HG02588 (cell line): ENCODE data around the gene NES.

ENCODE experiments used
- ATAC-seq: cut with Tn5 transposase; IDR thresholded peaks from one replicate; pipeline ENCODE4 v1.9.1; 2021; ENCODE audit warnings: mild to moderate bottlenecking, moderate library complexity; ENCODE audit not compliant: unreplicated experiment

NES gene

DNA sequence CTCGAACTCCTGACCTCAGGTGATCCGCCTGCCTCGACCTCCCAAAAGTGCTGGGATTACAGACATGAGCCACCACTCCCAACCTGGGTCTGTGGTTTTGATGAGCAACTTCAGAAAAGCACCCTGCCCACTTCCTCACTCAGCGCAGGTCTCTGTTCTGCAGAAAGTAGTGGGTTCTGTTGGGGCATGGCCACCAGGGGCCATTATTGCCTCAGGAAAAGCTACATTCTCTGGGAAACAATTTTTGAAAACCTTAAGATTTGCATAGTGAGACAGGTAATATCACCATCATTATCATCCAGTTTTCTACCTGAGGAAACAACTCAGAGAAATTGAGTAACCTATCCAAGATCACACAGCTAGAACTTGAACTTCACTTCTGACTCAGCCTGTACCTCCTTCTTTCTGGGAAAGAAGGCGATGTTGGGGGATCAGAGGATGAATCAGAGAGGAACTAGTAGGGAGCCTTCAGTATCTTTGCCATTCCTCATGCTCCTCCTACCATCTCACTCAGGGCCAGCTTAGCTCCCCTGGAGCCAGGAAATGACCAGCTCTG is 7.1 kb upstream of the NES start:
- no peak for ATAC-seq

DNA sequence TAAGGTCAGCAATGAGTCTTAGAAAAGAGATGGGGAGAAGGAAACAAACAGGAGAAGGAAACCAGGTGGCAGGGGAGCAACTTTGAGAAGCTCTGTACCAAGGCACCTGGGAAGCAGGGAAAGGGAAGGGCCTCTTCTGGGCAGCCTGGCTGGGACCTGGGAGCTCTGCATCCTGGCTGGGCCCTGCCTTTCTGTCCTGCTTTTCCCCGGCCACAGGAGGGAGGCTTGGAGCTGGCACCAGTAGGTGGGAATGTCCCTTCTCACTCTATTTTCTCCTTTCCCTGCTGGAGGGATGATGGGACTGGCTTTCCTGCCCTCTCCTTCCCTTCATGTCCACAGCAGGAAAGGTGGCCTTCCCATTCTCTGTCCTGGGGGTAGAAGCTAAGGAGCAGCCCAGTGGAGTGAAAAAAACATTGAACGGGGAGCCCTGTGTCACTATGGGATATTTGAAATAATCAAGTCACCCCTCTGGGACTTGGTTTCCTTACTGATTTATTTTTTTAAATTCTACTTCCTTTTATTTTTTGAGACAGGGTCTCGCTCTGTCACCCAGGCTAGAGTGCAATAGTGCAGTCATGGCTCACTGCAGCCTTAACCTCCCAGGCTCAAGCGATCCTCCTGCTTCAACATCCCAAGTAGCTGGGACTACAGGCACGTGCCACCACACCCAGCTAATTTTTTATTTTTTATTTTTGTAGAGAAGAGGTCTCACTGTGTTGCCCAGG is 5.1 kb upstream of the NES start:
- ATAC-seq = no peak

- no peak for ATAC-seq
Observed at GRCh38 chr1:156681196-156681960, 4.2 kb upstream of the NES start.

DNA sequence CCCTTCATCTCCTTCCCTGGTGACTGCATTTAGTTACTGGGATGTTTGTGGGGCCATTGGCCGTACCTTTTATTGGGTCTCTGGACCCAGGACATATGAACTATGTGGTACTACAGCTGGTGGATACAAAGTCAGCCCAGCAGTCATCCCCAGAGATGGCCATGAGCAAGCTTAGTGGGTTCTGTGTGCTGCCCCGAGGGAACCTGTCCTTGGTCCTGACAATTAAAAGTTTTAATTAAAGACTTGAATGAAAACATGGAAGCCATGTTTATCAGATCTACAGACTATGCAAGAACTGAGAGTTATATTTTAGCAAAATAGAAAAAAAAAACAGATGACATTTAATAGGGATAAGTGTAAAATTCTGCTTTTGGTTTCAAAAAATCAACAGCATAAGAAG is 2.8 kb upstream of the NES start:
- no peak for ATAC-seq

DNA sequence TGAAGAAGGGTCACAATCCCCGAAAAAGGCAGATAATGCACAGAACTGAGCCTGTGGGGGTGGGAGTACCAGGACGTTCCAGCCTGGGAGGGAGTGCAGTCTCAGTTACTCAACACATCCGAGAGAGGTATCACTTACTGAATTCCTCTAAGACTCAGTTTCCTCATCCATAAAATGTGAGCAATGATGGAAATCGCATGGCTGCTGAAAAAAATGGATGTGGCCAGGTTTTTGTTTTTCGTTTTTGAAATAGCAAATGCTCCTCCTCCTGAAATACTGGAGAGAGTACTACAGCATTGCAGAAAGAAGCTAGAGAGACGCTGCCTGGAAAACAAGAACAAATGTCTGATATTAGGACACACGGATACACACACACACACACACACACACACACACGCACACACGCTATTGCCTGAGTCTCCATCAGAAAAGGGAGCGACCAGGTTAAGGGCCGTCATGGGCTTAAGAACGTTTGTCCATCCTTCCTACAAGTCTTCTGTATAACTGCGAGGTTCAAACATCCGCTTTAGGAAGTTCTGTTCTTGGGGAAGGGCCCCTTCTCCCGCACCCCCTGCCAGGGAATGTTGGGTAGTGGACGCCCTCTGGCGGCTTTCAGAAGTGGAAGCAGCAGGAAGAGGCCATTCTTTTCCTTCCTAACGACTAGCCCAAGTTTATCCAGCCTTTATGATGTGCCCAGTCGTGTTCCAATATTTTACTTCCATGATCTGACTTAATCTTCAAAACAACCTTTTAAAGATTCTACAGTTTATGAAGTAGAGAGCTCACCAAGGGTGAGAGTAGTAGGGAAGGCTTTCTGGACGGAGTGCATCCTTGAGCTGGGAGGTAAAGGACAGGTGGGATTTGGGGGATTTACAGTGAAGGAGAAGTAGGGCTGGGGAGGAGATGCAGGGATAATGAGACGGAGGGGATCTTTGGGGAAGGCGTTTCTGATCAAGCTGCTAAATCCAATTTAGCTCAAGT is 699 bp upstream of the NES start:
- no peak for ATAC-seq

DNA sequence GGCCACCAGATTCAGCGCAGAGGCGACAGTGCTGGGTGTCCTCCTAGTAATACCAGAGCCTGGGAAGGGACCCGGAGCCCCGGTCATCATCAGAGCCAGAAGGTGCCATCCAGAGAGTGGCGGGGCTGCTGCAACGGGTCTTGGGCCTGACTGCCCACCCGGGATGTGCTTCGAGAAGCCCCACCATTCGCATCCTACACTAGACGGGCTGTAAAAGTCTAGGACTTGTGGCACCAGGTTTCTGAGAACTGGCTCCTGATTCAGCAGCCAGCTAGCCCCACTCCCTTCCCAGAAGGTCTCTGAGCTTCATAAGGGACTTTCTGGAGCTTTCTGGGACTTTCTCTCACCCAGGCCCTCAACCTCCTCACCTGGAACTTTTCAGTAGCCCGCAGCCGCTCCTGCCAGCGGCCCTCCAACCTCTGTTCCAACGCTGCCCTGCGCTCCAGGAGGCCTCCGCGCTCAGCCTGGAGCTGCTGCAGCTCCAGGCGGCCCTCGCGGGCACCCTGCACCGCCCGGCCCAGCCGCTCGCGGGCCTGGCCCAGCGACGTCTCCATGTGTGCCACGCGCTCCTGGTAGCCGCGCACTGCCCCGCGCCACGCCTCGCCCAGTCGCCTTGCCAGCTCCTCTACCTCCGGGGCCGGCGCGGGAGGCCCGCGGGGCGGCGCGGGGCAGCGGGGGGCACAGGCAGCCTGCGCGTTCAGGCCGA is 940 bp downstream of the NES start:
- no peak for ATAC-seq

DNA sequence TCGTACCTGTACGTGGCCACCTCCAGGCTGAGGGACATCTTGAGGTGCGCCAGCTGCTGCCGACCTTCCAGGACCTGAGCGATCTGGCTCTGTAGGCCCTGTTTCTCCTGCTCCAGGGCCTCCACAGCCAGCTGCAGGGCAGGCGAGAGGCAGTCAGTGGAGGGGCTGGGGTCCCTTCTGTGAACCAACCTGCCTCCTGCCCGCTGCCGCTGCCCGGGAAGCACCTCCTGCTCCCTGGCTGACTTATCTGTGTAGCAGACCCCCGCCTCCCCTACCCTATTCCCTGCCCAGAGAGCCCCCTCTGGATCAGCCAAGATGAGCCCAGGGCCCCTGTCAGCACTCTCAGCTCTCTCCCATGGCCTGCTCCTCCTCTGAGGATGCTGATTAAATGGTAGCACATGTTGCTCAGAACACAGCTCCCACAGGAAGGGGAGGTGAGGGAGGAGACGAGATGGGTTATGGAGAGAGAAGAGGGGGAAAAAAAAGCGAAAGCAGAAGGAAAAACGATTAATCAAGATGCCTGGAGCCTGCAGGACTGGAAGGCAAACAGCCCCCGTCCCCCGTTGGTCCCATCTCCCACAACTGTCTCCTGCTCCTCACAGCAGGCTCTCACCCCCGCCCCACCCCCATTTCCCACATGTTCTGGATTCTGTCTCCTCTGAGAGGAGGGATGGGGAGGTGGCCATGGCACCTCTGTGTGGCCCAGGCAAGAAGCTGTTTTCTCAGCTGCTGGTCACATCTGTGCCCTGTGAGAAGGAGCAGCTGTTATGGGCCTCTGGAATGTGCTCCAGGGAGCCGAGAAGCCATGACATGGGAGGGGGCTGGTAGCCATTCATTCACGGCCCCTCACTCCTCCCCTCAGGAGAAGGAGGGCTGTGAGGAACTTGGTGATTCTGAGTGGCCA is 1.7 kb downstream of the NES start:
- no peak for ATAC-seq

- no peak for ATAC-seq
Observed at GRCh38 chr1:156673387-156674121, 3.7 kb downstream of the NES start.

DNA sequence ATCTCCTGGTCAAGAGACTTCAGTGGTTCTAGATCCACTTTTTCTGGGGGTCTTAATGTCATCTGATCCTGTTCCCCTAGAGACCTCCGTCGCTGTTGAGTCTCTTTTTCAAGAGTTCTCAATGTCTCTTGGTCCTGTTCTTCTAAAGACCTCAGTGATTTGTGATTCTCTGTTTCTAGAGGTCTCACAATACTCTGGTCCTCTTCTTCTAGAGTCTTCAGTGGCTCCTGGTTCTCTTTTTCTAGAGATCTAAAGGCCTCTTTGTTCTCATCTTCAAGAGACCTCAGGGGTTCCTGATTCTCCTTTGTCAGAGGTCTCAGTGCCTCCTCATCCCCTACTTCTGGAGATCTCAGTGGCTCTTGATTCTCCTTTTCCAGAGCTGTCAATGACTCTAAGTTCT is 5.4 kb downstream of the NES start:
- ATAC-seq = no peak

DNA sequence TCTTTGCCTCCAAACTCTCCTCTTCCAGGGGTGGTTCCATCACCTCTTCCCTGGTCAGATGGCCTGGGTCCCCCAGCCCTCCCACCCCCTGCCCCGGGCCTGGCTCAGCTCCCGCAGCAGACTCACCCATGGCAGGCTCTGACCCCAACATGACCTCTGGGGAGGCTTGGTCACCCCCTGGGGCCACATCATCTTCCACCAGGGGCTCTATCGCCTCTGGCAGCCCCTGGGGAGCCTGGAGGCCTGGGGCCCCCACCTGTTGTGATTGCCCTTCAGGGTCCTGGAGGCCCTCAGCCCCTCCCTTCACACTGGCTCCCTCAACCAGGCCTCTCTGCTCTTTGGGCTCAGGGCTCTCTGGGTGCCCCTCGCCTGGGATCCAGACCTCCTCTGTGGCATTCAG is 6.4 kb downstream of the NES start:
- ATAC-seq = no peak

DNA sequence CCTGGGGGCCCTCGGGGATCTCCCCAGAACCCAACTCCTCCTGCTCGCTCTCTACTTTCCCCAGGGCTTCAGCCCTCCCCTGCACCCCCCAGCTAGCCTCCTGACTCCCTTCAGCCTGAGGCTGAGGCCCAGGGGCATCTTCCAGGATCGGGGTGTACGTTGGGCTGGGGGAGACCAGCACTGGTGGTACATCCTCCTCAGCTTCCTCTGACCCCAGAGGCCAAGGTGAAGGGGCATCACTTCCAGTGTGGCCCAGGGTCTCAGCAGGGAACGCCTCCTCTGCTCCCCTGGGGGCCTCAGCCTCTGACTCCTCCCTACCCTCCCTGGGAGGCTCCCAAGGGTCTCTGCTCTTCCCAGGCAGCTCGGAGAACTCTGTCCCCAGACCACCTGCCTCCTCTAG is 6.8 kb downstream of the NES start:
- ATAC-seq = no peak

GRCh38 chr1:156669794-156670193 is 7.4 kb downstream of the NES start:
- ATAC-seq = no peak

DNA sequence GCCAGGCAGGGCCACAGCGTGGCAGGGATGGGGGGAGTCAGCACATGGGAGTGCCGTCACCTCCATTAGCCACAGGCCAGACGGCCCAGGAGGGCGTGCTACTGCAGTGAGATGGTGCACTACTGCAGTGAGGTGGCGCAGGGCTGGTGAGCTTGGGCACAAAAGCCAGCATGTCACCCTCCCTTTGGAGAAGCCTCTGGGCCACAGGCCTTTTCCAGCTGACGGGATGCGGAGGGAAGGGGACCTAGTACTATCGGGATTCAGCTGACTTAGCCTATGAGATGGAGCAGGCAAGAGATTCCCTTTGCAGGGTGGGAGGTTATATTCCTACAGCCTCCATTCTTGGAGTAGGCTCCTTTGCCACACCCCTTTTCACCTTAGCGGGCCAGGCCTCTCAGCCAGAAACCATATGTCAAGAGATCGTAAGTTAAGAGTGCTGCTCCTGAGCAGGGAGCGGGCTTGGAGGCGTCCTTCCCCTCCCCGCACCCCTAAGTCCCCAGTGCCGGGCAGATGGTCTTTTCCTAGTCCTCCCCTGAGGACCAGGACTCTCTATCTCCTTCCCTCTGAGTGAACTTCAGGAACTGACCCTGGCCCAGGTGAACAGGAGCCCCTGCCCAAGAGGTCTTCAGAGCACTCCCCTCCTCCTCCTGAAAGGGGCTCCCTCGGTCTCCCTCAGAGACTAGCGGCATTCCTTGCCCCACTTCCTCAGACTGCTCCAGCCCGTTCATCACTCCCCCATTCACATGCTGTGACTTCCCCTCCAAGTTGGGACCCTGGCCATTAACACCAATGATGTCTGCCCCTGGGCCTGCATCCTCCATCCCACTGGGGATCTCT is 8.2 kb downstream of the NES start:
- no peak for ATAC-seq

DNA sequence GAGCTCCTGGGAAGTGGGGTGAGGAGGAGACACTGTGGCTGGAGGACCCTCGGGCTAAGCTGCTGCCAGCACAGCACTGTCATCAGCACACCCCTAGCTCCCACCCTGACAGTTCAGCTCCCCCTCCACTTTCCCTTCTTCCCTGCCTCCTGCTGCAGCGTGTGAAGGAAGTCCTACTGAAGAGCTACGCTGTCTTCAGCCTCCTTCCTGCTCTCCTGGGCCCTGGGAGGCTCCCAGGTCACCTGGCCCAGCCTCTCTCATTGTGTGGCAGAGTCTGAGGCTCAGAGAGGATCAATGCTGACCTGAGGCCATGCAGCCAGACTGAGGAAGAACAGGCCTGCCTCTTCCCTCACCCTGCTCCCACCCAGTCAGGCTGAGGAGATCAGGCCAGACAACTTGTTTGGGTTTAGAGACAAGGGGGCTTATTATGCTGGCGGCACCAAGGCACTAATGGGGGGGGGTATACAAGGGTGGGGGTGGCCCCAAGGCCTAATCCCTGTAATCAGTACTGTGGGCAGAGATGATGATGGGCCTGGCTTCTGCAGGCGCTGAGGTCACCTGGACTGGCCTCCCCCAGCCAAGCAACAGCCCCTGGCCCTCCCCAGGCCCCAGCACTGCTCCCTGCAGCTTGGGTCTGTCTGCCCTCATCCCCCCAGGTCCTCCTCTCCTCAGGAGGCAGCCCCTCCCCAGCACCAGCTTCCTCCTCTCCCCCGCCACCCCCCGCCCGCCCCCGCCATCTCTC is 9.1 kb downstream of the NES start:
- ATAC-seq = no peak

GRCh38 chr1:156667610-156667967 is 9.6 kb downstream of the NES start:
- no peak for ATAC-seq

DNA sequence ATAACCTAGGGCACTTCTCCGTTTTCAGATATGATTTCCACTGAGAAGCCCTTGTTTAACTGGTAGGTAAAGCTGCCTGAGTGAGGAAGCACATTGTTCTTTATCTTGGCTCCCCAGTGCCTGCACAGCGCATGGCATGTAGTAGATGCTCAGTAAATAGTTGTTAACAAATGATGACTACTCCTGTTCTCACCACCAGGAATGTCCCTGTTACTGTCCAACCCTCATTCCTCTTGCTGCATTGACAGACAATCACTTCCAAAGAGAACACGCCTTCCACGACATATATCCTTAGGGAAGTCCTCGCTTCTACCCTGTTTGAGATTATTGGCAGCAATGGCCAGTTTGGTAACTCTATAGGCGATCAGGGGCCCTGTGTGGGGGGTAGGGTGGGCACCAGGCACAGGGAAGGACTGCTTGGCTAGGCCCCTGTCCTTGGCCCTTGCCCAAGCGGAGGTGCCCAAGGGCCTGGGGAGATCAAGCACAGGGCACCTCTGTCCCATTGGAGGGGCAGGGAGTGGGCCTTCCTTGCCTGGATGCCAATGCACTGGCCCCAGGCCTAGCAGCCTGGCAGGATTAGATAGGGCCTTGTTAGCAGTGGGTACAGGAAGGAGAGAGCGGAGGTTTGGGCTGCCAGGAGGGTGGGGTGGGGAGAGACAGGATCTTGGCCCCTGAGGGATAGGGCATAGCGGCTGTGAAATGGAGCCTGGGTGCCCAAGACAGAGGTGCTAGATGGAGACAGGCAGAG is 10.2 kb downstream of the NES start:
- no peak for ATAC-seq

DNA sequence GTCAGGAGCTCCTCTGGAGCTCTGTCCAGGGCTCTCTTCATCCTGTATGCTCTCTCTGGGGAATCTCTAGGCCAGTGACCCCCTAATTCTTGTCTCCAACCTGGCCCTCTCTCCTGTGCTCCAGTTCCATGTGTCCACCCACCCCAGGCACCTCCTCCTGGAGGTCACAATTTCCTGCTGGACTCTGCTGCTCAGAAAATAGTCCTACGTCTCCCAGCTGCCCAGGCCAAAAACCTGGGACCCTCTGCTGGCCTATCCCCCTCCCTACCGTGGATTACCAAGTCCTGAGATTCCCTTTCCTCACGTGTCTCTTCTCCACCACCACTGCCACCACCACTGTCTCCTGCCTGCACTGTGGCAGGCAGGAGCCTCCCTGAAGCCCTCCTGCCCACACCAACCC is 11.7 kb downstream of the NES start:
- no peak for ATAC-seq
